GM23338 (cell line): ENCODE measurements around the gene COL18A1. TPM values are rescaled to one million over a fixed set of nuclear protein-coding genes. Genes with fewer than 3 reads are reported as not detected.

Experiments used
- ATAC-seq: fragments of 200-7000 bp; cut with Tn5 transposase; 3 replicates; pipeline ENCODE4 v1.9.1; 2020
- DNase-seq: peaks from one replicate; pipeline ENCODE4 v3.0.0-alpha.2; 2015; ENCODE audit warnings: low spot score
- H2AFZ ChIP-seq: fragments of 200-600 bp; sonication (generic); 2 replicates; pipeline ENCODE4 v1.8.0; 2016; ENCODE audit warnings: antibody characterized with exemption, mild to moderate bottlenecking, moderate library complexity
- H3F3A ChIP-seq: fragments of 200-600 bp; sonication (generic); replicated peaks from 2 replicates; pipeline ENCODE4 v1.8.0; 2017; ENCODE audit warnings: antibody characterized with exemption, mixed run types, low read depth
- H3K27ac ChIP-seq: fragments of 200-600 bp; sonication (generic); 2 replicates; pipeline ENCODE4 v1.6.1; 2016; ENCODE audit warnings: low read depth
- H3K27me3 ChIP-seq: fragments of 200-600 bp; sonication (generic); 2 replicates; pipeline ENCODE4 v1.8.0; 2016; ENCODE audit warnings: mild to moderate bottlenecking, mixed run types, moderate library complexity; ENCODE audit not compliant: insufficient read depth
- H3K36me3 ChIP-seq: fragments of 200-600 bp; sonication (generic); 2 replicates; pipeline ENCODE4 v1.8.0; 2016; ENCODE audit warnings: mild to moderate bottlenecking; ENCODE audit not compliant: insufficient read depth
- H3K4me1 ChIP-seq: fragments of 200-600 bp; sonication (generic); 2 replicates; pipeline ENCODE4 v1.8.0; 2016; ENCODE audit warnings: mild to moderate bottlenecking, moderate library complexity; ENCODE audit not compliant: insufficient read depth
- H3K4me2 ChIP-seq: fragments of 200-600 bp; sonication (generic); 2 replicates; pipeline ENCODE4 v1.7.1; 2017; ENCODE audit warnings: mixed run types
- H3K4me3 ChIP-seq: fragments of 200-600 bp; sonication (generic); 2 replicates; pipeline ENCODE4 v1.6.1; 2016; ENCODE audit warnings: mixed run types
- H3K79me2 ChIP-seq: fragments of 200-600 bp; sonication (generic); replicated peaks from 2 replicates; pipeline ENCODE4 v1.8.0; 2017; ENCODE audit warnings: mild to moderate bottlenecking; ENCODE audit not compliant: insufficient read depth
- H3K9me2 ChIP-seq: fragments of 200-600 bp; sonication (generic); 2 replicates; pipeline ENCODE4 v1.8.0; 2017; ENCODE audit not compliant: insufficient read depth
- H4K20me1 ChIP-seq: fragments of 200-600 bp; sonication (generic); replicated peaks from 2 replicates; pipeline ENCODE4 v1.8.0; 2017; ENCODE audit warnings: mild to moderate bottlenecking; ENCODE audit not compliant: insufficient read depth
- H3K27ac Mint-ChIP-seq: 2 replicates; pipeline ENCODE4 v1.8.0; 2020; ENCODE audit warnings: inconsistent platforms, mild to moderate bottlenecking, moderate library complexity, mixed read lengths
- H3K27me3 Mint-ChIP-seq: 3 replicates; pipeline ENCODE4 v1.8.0; 2022; ENCODE audit warnings: low read depth, mild to moderate bottlenecking, moderate library complexity, mixed read lengths, inconsistent platforms; ENCODE audit not compliant: insufficient read depth, poor library complexity
- H3K36me3 Mint-ChIP-seq: 3 replicates; pipeline ENCODE4 v1.8.0; 2021; ENCODE audit warnings: low read depth, mild to moderate bottlenecking, inconsistent platforms, moderate library complexity, mixed read lengths
- H3K4me1 Mint-ChIP-seq: 3 replicates; pipeline ENCODE4 v1.8.0; 2020; ENCODE audit warnings: mild to moderate bottlenecking, inconsistent platforms, mixed read lengths
- H3K4me3 Mint-ChIP-seq: 3 replicates; pipeline ENCODE4 v1.8.0; 2021; ENCODE audit warnings: moderate library complexity, mild to moderate bottlenecking, inconsistent platforms, mixed read lengths
- H3K9me3 Mint-ChIP-seq: 3 replicates; pipeline ENCODE4 v1.8.0; 2020; ENCODE audit warnings: moderate library complexity, mild to moderate bottlenecking, inconsistent platforms, mixed read lengths
- EZH2 ChIP-seq: fragments of 200-600 bp; sonication (generic); IDR thresholded peaks from one replicate; pipeline ENCODE4 v1.8.0; 2017; ENCODE audit warnings: antibody characterized with exemption, mild to moderate bottlenecking, low read depth; ENCODE audit not compliant: unreplicated experiment
- JUNB ChIP-seq: IDR thresholded peaks from one replicate; pipeline ENCODE4 v1.6.1; 2016; ENCODE audit warnings: antibody characterized with exemption; ENCODE audit not compliant: unreplicated experiment
- NANOG ChIP-seq: IDR thresholded peaks from 2 replicates; pipeline ENCODE4 v1.6.1; 2016; ENCODE audit warnings: antibody characterized with exemption, borderline replicate concordance
- STAT1 ChIP-seq: IDR thresholded peaks from one replicate; pipeline ENCODE4 v1.6.1; 2016; ENCODE audit warnings: antibody characterized with exemption; ENCODE audit not compliant: unreplicated experiment
- polyA plus RNA-seq: library from polyadenylated mRNA; unstranded; fragments of >200 nt; fragmentation: Nextera tagmentation; extraction: Ambion mirVana; gene quantifications from 2 replicates; pipeline ENCODE4 v1.2.1, GENCODE V29; 2016
- total RNA-seq: library from RNA; depleted of rRNA; stranded (reverse); fragments of >200 nt; shearing (Covaris generic); gene quantifications from 2 replicates; pipeline ENCODE4 v1.2.3, GENCODE V29; 2014
- TF ChIP-seq, protein P1 (sequence below), 2 experiments: fragments of 200-600 bp in 1 of 2; sonication (generic) in 1 of 2; conservative IDR thresholded peaks; 2 replicates each; pipeline versions ENCODE4 v1.5.1 to v1.6.1; 2016 to 2017; ENCODE audit warnings: antibody characterized with exemption in 2 of 2, low read depth in 2 of 2, mild to moderate bottlenecking in 2 of 2, moderate library complexity in 1 of 2

Gene COL18A1
- total and polyA plus RNA-seq, 2 experiments from 2014 or later: 38.4 to 430 TPM

DNA sequence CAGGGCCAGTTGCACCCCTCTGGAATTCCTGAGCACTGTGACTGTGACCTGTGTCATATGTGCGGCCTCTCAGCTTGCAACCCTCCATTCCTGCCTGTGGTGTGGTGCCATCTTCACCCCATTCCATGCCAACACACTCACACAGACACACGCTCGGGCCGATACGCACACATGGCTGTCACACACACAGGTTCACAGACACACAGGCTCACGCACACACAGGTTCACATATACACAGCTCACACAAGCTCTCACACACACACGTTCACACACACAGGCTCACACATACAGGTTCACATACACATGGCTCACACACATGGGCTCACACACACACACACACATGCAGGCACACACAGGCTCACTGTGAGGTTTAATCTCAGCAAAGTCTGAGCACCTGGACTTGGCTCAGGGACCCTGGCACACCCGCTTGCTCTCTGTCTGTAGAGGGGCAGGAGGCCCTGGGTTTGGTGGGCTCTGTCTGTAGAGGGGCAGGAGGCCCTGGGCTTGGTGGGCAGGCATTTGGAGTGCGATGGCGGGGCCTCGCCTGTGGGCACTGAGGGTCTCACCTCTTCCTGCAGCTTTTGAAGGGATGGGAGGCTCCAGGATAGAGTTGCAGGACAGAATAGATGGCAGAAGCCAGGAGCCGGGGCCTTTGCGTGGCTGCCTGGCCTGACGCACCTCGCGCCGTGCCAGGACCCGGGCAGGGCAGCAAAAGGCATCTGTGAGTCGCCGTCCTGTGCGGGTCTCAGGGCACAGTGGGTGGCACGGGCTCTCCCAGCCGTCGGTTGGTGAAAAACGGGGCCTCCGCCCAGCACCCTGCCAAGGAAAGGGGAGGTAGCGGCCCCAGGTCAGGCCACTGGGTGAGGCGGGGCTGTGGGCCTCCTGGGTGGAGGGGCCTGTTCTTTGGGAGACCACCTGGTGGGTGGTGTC, 17.1 kb downstream of the COL18A1 start:
- no peak for DNase-seq

DNA sequence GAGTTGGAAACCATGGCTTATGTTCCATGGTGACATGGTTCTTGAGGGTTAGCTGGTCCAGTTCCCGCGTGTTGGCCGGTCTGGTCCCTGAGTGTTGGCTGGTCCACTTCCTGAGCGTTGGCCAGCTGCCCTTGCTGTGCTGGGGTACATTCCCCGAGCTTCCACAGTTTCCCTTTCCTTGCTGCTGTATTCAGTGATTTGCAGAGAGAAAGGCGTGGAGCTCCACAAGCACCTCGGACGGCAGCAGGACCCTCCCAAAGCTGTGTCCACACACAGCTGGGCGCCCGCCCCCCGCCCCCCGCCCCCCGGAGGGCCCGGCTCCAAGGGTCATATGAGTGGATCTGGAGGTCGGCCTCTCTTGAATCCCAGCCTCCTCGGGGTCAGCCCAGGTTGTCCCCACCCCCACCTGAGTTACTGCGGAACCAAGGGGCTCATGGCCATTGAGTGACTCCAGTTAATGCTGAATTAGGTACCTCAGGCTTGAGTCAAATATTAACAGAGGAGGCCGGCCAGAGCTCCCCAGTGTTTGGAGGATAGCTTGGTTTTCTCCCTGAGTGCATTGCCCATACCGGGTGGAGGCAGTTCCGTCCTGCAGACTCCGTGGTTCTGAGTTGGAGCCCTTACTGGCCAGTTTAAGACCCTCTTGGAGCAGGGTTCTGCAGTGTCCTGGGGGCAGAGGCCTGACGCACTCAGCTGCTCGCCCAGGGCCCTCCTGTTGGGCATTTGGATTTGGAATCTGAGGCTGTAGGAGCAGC, 18.4 kb downstream of the COL18A1 start:
- DNase-seq (no peak), ATAC-seq (no peak)
- peaks cover 99% of the 10 kb centered on the region for H3K79me2 ChIP-seq
- no peaks in the 10 kb centered on the region for H3K27me3 ChIP-seq
- H3F3A ChIP-seq: no peaks in the 10 kb centered on the region
- H3K36me3 ChIP-seq: no peaks in the 10 kb centered on the region
- Mint-ChIP-seq H3K4me3 (no peak overlapping the region), H3K4me1 (peaks cover 25% of the 10 kb centered on the region), H3K27ac (no peak overlapping the region), H3K9me3 (no peaks in the 10 kb centered on the region), H3K36me3 (peaks cover 6% of the 10 kb centered on the region; the same call in 2 of the 3 replicates), H3K27me3 (peaks cover 3% of the 10 kb centered on the region)
- H3K9me2 ChIP-seq: no peaks in the 10 kb centered on the region
- H3K4me3 ChIP-seq: no peak overlapping the region
- no peak overlapping the region for H3K27ac ChIP-seq
- peaks cover 9% of the 10 kb centered on the region for H3K4me1 ChIP-seq
- TF ChIP-seq, protein P1, sequence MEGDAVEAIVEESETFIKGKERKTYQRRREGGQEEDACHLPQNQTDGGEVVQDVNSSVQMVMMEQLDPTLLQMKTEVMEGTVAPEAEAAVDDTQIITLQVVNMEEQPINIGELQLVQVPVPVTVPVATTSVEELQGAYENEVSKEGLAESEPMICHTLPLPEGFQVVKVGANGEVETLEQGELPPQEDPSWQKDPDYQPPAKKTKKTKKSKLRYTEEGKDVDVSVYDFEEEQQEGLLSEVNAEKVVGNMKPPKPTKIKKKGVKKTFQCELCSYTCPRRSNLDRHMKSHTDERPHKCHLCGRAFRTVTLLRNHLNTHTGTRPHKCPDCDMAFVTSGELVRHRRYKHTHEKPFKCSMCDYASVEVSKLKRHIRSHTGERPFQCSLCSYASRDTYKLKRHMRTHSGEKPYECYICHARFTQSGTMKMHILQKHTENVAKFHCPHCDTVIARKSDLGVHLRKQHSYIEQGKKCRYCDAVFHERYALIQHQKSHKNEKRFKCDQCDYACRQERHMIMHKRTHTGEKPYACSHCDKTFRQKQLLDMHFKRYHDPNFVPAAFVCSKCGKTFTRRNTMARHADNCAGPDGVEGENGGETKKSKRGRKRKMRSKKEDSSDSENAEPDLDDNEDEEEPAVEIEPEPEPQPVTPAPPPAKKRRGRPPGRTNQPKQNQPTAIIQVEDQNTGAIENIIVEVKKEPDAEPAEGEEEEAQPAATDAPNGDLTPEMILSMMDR (conservative IDR thresholded peaks at IDR 0.05; ENCODE audit: low read depth in 2 of 2): no peak
- TF ChIP-seq NANOG (no peak), STAT1 (no peak)
- no peak overlapping the region for H2AFZ ChIP-seq
- H3K4me2 ChIP-seq: no peak overlapping the region
- H4K20me1 ChIP-seq: peaks cover 17% of the 10 kb centered on the region

More for the DNA sequence above, 17.1 kb downstream of the COL18A1 start:
- Mint-ChIP-seq H3K4me3 (no peak overlapping the region), H3K36me3 (peaks cover 4% of the 10 kb centered on the region; the same call in 2 of the 3 replicates), H3K4me1 (peaks cover 28% of the 10 kb centered on the region), H3K9me3 (no peaks in the 10 kb centered on the region), H3K27me3 (peaks cover 3% of the 10 kb centered on the region), H3K27ac (peak overlapping the region; percentile 2; the same call in 1 of the 2 replicates)
- peaks cover 19% of the 10 kb centered on the region for H4K20me1 ChIP-seq
- H3K4me2 ChIP-seq: no peak overlapping the region
- no peaks in the 10 kb centered on the region for H3K9me2 ChIP-seq
- H3K4me1 ChIP-seq: peaks cover 14% of the 10 kb centered on the region
- H3K79me2 ChIP-seq: peaks cover 99% of the 10 kb centered on the region
- no peak for ATAC-seq
- no peak overlapping the region for H2AFZ ChIP-seq
- H3K27ac ChIP-seq: no peak overlapping the region
- no peak overlapping the region for H3K4me3 ChIP-seq
- H3F3A ChIP-seq: no peaks in the 10 kb centered on the region
- TF ChIP-seq EZH2 (no peak), JUNB (no peak)
- TF ChIP-seq, protein P1 (conservative IDR thresholded peaks at IDR 0.05; ENCODE audit: low read depth in 2 of 2): no peak
- no peaks in the 10 kb centered on the region for H3K36me3 ChIP-seq
- H3K27me3 ChIP-seq: no peaks in the 10 kb centered on the region
